ENCODE results near the gene LRRC31. TPM values are rescaled to one million over a fixed set of nuclear protein-coding genes. Genes with fewer than 3 reads are reported as not detected.
A peak's percentile ranks its signal among the peaks of the same experiment; 100 is the strongest.

Gene LRRC31
- total RNA-seq, 1 donor from 2014 or later, result not detected

DNA sequence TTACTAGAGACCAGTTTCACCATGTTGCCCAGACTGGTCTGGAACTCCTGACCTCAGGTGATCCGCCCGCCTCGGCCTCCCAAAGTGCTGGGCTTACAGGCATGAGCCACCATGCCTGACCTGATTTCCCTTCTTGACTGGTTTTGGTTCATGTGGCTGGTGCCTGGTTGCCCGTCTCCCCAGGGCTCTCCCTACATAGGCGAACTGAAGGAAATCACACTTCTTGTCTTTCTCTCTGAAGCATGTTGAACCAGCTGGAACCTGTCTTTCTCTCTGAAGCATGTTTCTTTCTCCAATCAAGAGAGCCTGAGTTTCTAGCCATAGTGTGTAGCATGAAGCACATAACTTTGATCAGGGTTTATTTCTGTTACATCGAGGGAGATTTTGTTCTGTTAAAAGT lies 25.3 kb upstream of the LRRC31 start:
- H2AFZ ChIP-seq (replicated peaks), result peak overlapping the region; percentile 7
- Mint-ChIP-seq H3K27me3 (ENCODE audit: insufficient read depth, low read depth) (peaks cover 2% of the 10 kb centered on the region), H3K36me3 (no peaks in the 10 kb centered on the region), H3K9me3 (peaks cover 3% of the 10 kb centered on the region), H3K4me3 (no peak overlapping the region), H3K4me1 (no peaks in the 10 kb centered on the region), H3K27ac (no peak overlapping the region)
- H3K4me1 ChIP-seq, result no peaks in the 10 kb centered on the region
- H3K4me2 ChIP-seq, result no peak overlapping the region
- no peak overlapping the region for H3K4me3 ChIP-seq
- no peaks in the 10 kb centered on the region for H3K27me3 ChIP-seq
- H3K9me3 ChIP-seq (ENCODE audit: low read depth), result no peaks in the 10 kb centered on the region
- TF ChIP-seq EZH2phosphoT487 (IDR thresholded peaks at IDR 0.05), result no peak
- no peak for TF ChIP-seq EZH2 (IDR thresholded peaks at IDR 0.05)
- TF ChIP-seq, protein P1, sequence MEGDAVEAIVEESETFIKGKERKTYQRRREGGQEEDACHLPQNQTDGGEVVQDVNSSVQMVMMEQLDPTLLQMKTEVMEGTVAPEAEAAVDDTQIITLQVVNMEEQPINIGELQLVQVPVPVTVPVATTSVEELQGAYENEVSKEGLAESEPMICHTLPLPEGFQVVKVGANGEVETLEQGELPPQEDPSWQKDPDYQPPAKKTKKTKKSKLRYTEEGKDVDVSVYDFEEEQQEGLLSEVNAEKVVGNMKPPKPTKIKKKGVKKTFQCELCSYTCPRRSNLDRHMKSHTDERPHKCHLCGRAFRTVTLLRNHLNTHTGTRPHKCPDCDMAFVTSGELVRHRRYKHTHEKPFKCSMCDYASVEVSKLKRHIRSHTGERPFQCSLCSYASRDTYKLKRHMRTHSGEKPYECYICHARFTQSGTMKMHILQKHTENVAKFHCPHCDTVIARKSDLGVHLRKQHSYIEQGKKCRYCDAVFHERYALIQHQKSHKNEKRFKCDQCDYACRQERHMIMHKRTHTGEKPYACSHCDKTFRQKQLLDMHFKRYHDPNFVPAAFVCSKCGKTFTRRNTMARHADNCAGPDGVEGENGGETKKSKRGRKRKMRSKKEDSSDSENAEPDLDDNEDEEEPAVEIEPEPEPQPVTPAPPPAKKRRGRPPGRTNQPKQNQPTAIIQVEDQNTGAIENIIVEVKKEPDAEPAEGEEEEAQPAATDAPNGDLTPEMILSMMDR (IDR thresholded peaks at IDR 0.05), result no peak
- H3K79me2 ChIP-seq (ENCODE audit: low read depth), result no peaks in the 10 kb centered on the region
- no peak for DNase-seq (ENCODE audit: low spot score)
- no peaks in the 10 kb centered on the region for H3F3A ChIP-seq (ENCODE audit: low read depth)
- no peak overlapping the region for H3K27ac ChIP-seq
- no peaks in the 10 kb centered on the region for H3K36me3 ChIP-seq
- no peaks in the 10 kb centered on the region for H4K20me1 ChIP-seq (ENCODE audit: low read depth)
- no peak overlapping the region for H3K9ac ChIP-seq

DNA sequence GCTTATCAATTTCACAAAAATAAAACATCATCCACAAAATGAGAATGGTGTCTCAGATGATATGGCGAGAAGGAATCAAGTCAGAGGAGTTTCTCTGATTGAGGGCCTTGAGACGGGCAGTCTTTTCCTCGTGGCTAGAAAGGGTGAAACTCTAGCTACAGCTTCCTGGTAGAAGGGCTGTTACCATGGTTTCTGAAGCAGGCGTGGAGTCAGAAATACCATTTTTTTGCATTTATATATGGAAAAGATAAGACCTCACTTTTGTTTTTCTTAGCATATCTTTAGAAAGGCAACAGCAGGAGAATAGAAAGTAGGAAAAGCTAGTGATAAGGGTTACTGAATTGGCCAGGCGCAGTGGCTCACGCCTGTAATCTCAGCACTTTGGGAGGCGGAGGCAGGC lies 24.4 kb upstream of the LRRC31 start:
- H2AFZ ChIP-seq (replicated peaks), result no peak overlapping the region
- H3K9ac ChIP-seq, result no peak overlapping the region
- no peaks in the 10 kb centered on the region for H4K20me1 ChIP-seq (ENCODE audit: low read depth)
- H3K79me2 ChIP-seq (ENCODE audit: low read depth), result no peaks in the 10 kb centered on the region
- H3K27me3 Mint-ChIP-seq (ENCODE audit: insufficient read depth, low read depth), result peaks cover 2% of the 10 kb centered on the region
- H3K4me1 ChIP-seq, result no peaks in the 10 kb centered on the region
- H3K4me1 Mint-ChIP-seq, result no peaks in the 10 kb centered on the region
- no peak overlapping the region for H3K4me3 ChIP-seq
- no peak overlapping the region for H3K4me2 ChIP-seq
- DNase-seq (ENCODE audit: low spot score), result no peak
- no peaks in the 10 kb centered on the region for H3K9me3 Mint-ChIP-seq
- H3K36me3 Mint-ChIP-seq, result no peaks in the 10 kb centered on the region
- H3K4me3 Mint-ChIP-seq, result no peak overlapping the region
- no peaks in the 10 kb centered on the region for H3K9me3 ChIP-seq (ENCODE audit: low read depth)
- TF ChIP-seq EZH2 (IDR thresholded peaks at IDR 0.05) (no peak), EZH2phosphoT487 (IDR thresholded peaks at IDR 0.05) (no peak)
- TF ChIP-seq, protein P1 (IDR thresholded peaks at IDR 0.05), result no peak
- no peaks in the 10 kb centered on the region for H3F3A ChIP-seq (ENCODE audit: low read depth)
- H3K27ac Mint-ChIP-seq, result no peak overlapping the region
- H3K27me3 ChIP-seq, result no peaks in the 10 kb centered on the region
- H3K27ac ChIP-seq, result no peak overlapping the region
- H3K36me3 ChIP-seq, result no peaks in the 10 kb centered on the region

DNA sequence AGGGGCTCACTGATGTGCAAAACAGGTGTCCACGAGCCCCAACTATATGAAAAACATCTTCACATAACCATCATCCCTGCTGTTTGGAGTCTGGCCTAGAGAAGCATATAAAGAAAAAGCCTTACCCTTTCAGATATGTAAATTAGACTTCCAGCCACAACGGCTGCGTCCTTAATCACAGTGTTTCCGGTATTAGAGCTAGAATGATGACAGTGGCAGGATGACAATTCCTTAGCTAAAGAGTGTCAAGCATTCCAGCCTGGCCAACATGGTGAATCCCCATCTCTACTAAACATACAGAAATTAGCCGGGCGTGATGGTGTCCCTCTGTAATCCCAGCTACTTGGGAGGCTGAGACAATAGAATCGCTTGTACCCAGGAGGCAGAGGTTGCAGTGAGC lies 22.2 kb upstream of the LRRC31 start:
- Histone ChIP-seq H3K9me3 (ENCODE audit: low read depth) (no peaks in the 10 kb centered on the region), H2AFZ (replicated peaks) (no peak overlapping the region), H3K4me2 (no peak overlapping the region), H3K4me1 (no peaks in the 10 kb centered on the region), H4K20me1 (ENCODE audit: low read depth) (no peaks in the 10 kb centered on the region), H3K9ac (no peak overlapping the region), H3K27me3 (no peaks in the 10 kb centered on the region), H3K27ac (no peak overlapping the region), H3K79me2 (ENCODE audit: low read depth) (no peaks in the 10 kb centered on the region), H3K4me3 (no peak overlapping the region), H3F3A (ENCODE audit: low read depth) (no peaks in the 10 kb centered on the region), H3K36me3 (no peaks in the 10 kb centered on the region)
- no peak for DNase-seq (ENCODE audit: low spot score)
- Mint-ChIP-seq H3K27ac (no peak overlapping the region), H3K36me3 (no peaks in the 10 kb centered on the region), H3K9me3 (no peaks in the 10 kb centered on the region), H3K4me3 (no peak overlapping the region), H3K27me3 (ENCODE audit: insufficient read depth, low read depth) (peaks cover 2% of the 10 kb centered on the region), H3K4me1 (no peaks in the 10 kb centered on the region)
- TF ChIP-seq, protein P1 (IDR thresholded peaks at IDR 0.05), result no peak
- TF ChIP-seq EZH2phosphoT487 (IDR thresholded peaks at IDR 0.05) (no peak), EZH2 (IDR thresholded peaks at IDR 0.05) (no peak)

Measured in neural progenitor cell (in vitro differentiated cells).